Astrocyte (in vitro differentiated cells and primary cell): ENCODE data around the gene PERM1. TPM values are rescaled to one million over a fixed set of nuclear protein-coding genes. Genes with fewer than 3 reads are reported as not detected.

Experiments used
- DNase-seq: peaks from one replicate; pipeline ENCODE4 v3.0.0-alpha.2; 2010; ENCODE audit warnings: low read depth
- FAIRE-seq: peaks from 2 replicates; lab custom pipeline; 2011; peaks lifted over from hg19 to GRCh38; lab: Jason Lieb, UNC
- H2AFZ ChIP-seq: 2 replicates; pipeline ENCODE4 v1.6.0; 2012; ENCODE audit warnings: low read depth, low read length, inconsistent platforms
- H3K27ac ChIP-seq: 2 replicates; pipeline ENCODE4 v1.5.1; 2011; ENCODE audit warnings: low read depth, low read length, inconsistent platforms
- H3K27me3 ChIP-seq: 2 replicates; pipeline ENCODE4 v1.6.0; 2011; ENCODE audit warnings: low read length, inconsistent platforms; ENCODE audit not compliant: insufficient read depth
- H3K36me3 ChIP-seq: 2 replicates; pipeline ENCODE4 v1.5.1; 2011; ENCODE audit warnings: low read length, inconsistent platforms; ENCODE audit not compliant: insufficient read depth
- H3K4me1 ChIP-seq: 2 replicates; pipeline ENCODE4 v1.5.1; 2011; ENCODE audit warnings: low read length, inconsistent platforms; ENCODE audit not compliant: insufficient read depth
- H3K4me2 ChIP-seq: 2 replicates; pipeline ENCODE4 v1.6.0; 2012; ENCODE audit warnings: low read length, inconsistent platforms
- H3K4me3 ChIP-seq: 2 replicates; pipeline ENCODE4 v1.5.1; 2011; ENCODE audit warnings: low read depth, mild to moderate bottlenecking, low read length, inconsistent platforms; ENCODE audit not compliant: insufficient read depth
- H3K79me2 ChIP-seq: 2 replicates; pipeline ENCODE4 v1.6.0; 2012; ENCODE audit warnings: mild to moderate bottlenecking, low read length, inconsistent platforms; ENCODE audit not compliant: insufficient read depth
- H3K9ac ChIP-seq: 2 replicates; pipeline ENCODE4 v1.6.0; 2012; ENCODE audit warnings: mild to moderate bottlenecking, low read length, inconsistent platforms
- H3K9me3 ChIP-seq: 2 replicates; pipeline ENCODE4 v1.5.1; 2012; ENCODE audit warnings: low read depth, mild to moderate bottlenecking, low read length, inconsistent platforms; ENCODE audit not compliant: insufficient read depth
- H4K20me1 ChIP-seq: 2 replicates; pipeline ENCODE4 v1.6.0; 2012; ENCODE audit warnings: low read length, inconsistent platforms; ENCODE audit not compliant: insufficient read depth
- H3K27ac Mint-ChIP-seq: one replicate; pipeline ENCODE4 v1.8.0; 2021; ENCODE audit warnings: mild to moderate bottlenecking, mixed read lengths; ENCODE audit not compliant: unreplicated experiment
- H3K27me3 Mint-ChIP-seq: one replicate; pipeline ENCODE4 v1.8.0; 2021; ENCODE audit warnings: low read depth, mixed read lengths; ENCODE audit not compliant: unreplicated experiment
- H3K36me3 Mint-ChIP-seq: one replicate; pipeline ENCODE4 v1.8.0; 2021; ENCODE audit warnings: low read depth, mixed read lengths; ENCODE audit not compliant: unreplicated experiment
- H3K4me1 Mint-ChIP-seq: one replicate; pipeline ENCODE4 v1.8.0; 2021; ENCODE audit warnings: low read depth, mixed read lengths; ENCODE audit not compliant: unreplicated experiment
- H3K4me3 Mint-ChIP-seq: one replicate; pipeline ENCODE4 v1.8.0; 2021; ENCODE audit warnings: mild to moderate bottlenecking, moderate library complexity, mixed read lengths; ENCODE audit not compliant: unreplicated experiment
- H3K9me3 Mint-ChIP-seq: one replicate; pipeline ENCODE4 v1.8.0; 2021; ENCODE audit warnings: mild to moderate bottlenecking, mixed read lengths; ENCODE audit not compliant: unreplicated experiment
- CTCF ChIP-seq: IDR thresholded peaks from 2 replicates; pipeline ENCODE4 v1.5.1; 2011; ENCODE audit warnings: low read depth, mild to moderate bottlenecking, inconsistent platforms, low read length, moderate library complexity; ENCODE audit not compliant: insufficient read depth
- EZH2 ChIP-seq: IDR thresholded peaks from 2 replicates; pipeline ENCODE4 v1.6.1; 2012; ENCODE audit warnings: mild to moderate bottlenecking, low read length, inconsistent platforms; ENCODE audit not compliant: insufficient read depth
- total RNA-seq: library from RNA; stranded (reverse); gene quantifications from 2 replicates; pipeline ENCODE4 v1.2.1, GENCODE V29; 2021

PERM1 gene
- total RNA-seq, 1 donor from 2014 or later, result 0.20 TPM

DNA sequence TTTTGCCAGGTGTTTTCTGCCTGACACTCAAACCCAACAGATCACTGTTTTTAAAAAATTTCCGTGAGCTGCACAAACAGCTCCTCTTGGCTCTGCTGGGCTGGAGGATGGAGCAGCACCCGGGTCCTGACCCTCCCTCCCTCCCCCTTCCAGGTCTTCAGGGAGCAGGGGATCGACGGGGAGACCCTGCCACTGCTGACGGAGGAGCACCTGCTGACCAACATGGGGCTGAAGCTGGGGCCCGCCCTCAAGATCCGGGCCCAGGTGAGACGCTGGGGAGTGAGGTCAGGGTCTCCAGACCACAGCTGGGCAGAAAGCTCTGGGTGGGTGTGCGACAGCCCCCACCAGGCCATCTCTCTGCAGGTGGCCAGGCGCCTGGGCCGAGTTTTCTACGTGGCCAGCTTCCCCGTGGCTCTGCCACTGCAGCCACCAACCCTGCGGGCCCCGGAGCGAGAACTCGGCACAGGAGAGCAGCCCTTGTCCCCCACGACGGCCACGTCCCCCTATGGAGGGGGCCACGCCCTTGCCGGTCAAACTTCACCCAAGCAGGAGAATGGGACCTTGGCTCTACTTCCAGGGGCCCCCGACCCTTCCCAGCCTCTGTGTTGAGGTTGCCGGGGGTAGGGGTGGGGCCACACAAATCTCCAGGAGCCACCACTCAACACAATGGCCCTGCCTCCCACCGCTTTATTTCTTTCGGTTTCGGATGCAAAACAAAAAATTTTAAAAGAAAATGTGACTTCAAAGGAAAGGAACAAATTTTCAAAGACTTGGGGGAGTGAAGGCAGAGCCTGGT is 38.1 kb downstream of the PERM1 start:
- H3K27ac Mint-ChIP-seq, result no peak overlapping the region
- TF ChIP-seq EZH2 (no peak), CTCF (no peak)

GRCh38 chr1:942864-943533 is 38.9 kb downstream of the PERM1 start:
- Histone ChIP-seq H2AFZ (no peak overlapping the region), H3K9ac (peak overlapping the region; percentile 46), H3K27me3 (no peaks in the 10 kb centered on the region), H3K4me1 (peaks cover 42% of the 10 kb centered on the region), H3K79me2 (no peaks in the 10 kb centered on the region), H3K4me3 (peak overlapping the region; percentile 28), H3K9me3 (no peaks in the 10 kb centered on the region), H3K27ac (peak overlapping the region; percentile 19), H3K36me3 (no peaks in the 10 kb centered on the region), H3K4me2 (peak overlapping the region; percentile 75), H4K20me1 (peaks cover 23% of the 10 kb centered on the region)
- Mint-ChIP-seq H3K36me3 (peaks cover 10% of the 10 kb centered on the region), H3K27me3 (peaks cover 6% of the 10 kb centered on the region), H3K4me1 (peaks cover 6% of the 10 kb centered on the region), H3K9me3 (no peaks in the 10 kb centered on the region), H3K4me3 (peak overlapping the region; percentile 34), H3K27ac (no peak overlapping the region)
- TF ChIP-seq EZH2, result no peak
- no peak for TF ChIP-seq CTCF
- DNase-seq (peak; percentile 55), FAIRE-seq (no peak)

More for the DNA sequence above, 38.1 kb downstream of the PERM1 start:
- H3K9me3 Mint-ChIP-seq, result no peaks in the 10 kb centered on the region
- FAIRE-seq, result no peak
- H3K36me3 ChIP-seq, result no peaks in the 10 kb centered on the region
- H3K4me2 ChIP-seq, result peak overlapping the region; percentile 75
- no peak overlapping the region for H3K4me3 Mint-ChIP-seq
- H3K27me3 ChIP-seq, result no peaks in the 10 kb centered on the region
- H3K9me3 ChIP-seq, result no peaks in the 10 kb centered on the region
- H3K27ac ChIP-seq, result no peak overlapping the region
- H3K36me3 Mint-ChIP-seq, result peaks cover 10% of the 10 kb centered on the region
- H4K20me1 ChIP-seq, result peaks cover 28% of the 10 kb centered on the region
- H3K4me1 ChIP-seq, result peaks cover 39% of the 10 kb centered on the region
- H3K4me1 Mint-ChIP-seq, result peaks cover 6% of the 10 kb centered on the region
- no peak overlapping the region for H2AFZ ChIP-seq
- H3K79me2 ChIP-seq, result no peaks in the 10 kb centered on the region
- DNase-seq, result no peak
- H3K27me3 Mint-ChIP-seq, result peaks cover 3% of the 10 kb centered on the region
- no peak overlapping the region for H3K4me3 ChIP-seq
- no peak overlapping the region for H3K9ac ChIP-seq
